COLO668 (cell line): ENCODE data around the gene CTRB2.

ENCODE experiments used
- DNase-seq: peaks from one replicate; lab custom pipeline; 2025; ENCODE audit not compliant: unreplicated experiment; lab: John Stamatoyannopoulos, UW

The CTRB2 gene

DNA sequence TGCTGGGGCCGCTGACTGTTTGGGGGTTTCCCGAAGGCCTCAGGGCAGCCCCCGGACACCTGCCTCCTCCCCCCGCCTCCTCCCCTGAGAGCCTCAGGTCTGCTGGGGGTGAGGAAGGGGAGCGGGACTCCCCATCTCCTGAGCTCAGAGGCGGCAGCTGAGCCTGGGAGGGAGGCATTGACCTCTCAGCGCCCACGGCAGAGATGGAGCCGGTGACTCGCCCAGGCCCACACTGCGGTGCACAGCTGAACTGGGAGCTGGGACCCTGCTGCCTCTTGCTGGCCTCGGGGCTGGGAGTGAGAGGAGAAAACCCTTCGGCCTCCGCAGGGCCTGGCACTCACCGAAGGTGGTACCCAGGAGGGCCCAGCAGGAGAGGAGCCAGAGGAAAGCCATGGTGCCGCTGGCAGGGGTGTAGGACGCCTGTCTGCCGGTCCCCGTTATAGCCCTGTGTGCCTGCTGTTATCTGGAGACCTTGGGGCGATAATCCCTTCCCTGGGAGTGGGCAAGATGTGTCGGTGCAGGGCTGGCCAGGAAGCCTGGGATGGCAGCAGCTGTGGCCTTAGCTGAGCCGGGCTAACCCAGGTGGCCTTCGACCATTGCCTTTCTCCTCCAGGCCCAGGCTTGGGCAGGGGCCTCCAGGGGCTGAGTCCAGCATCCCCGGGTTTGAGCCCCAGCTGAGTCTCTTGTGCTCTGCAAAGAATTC lies at the start of gene CTRB2:
Gene CTRB2, minus strand, starts transcription at position 413 of the 703 bp plus-strand sequence. Its CDS starts 20 bp downstream, at position 393.
- no peak for DNase-seq

DNA sequence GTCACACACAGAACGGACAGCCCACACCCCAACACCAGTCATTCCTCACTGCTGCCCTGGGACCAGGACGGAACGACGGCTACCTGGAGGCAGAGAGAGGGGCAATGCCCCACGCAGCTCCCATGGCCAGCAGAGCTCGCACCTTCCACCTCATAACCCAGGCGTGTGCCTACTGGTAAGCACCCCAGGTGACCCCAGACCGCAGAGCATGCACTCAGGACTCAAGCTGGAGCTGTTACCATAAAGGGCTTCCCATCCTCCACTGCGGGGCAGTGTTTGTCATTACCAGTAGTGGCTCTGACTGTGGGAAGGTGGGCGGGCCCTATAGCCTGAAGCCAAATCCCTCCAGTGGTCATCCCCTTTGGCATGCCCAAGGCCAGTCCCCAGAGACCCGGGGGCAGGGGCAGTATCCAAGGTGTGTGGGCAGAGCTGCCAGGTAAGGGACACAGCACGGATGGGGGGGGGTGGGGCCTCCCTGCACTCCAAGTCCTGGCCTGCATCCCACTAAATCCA lies 49.2 kb upstream of the CTRB2 start:
- no peak for DNase-seq

DNA sequence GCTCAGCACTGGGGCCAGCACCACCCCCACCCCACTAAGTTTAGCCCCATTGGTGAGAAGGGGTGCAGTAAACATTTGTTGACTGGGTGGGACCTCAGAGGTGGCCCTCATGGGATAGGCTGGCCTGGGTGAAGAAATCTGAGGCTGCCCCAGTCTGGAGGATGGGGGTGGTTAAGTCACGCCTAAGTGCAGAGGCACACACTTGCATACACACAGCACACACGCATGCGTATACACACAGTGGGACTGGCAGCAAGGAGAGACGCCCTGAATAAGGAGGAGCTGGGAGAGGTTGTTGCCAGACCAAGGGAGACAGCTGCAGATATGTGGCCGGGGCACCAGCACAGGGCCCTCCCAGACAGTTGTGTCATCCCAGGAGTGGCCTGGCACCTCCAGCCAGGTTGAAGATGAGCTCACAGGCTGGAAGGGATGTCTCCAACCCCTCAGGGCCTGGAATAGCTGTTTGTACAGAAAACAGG lies 47.4 kb upstream of the CTRB2 start:
- no peak for DNase-seq

DNA sequence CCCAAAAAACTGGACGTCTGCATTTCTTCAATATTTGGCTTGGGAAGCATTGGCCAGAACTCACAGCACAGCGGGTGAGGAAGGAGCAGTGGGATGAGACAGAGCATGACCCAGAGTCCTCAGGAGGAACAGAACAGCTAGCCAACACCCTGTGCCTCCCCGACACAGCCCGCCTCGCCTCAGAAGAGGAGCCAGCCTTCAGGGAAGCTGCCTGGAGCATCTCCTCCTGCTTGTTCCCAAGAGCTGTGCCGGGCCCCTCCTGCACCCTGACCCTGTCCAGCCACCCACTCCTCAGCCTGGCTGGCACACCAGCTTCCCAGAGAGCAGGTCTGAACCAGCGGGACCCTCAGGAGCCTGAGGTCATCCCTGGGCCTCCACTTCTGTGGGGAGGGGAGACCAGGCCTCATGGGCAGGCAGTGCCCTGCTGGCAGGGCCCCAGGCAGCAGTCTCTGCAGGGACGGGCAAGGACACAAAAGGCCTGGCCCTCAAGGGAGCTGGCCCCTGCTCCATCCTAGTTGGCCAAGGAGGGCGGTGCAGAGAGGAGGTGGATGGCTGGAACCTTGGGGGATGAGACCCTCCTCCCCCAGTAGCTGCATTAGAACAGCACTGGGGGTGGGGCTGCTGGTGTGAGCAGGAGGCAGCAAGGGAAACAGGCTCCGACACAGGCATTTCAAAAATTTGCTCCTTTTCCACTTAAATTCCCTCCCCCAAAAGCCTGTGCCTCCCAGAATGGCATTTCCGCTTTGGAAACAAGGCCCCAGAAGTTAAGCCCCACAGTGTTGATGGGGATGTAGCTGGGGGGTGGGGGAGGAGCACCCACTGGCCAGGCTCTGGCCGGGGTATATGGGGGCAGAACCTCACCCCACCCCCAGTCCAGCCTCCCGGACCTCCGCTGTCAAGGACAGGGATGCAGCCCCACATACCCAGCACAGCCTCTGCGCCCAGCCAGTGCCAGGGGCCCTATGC lies 46.3 kb upstream of the CTRB2 start:
- no peak for DNase-seq

DNA sequence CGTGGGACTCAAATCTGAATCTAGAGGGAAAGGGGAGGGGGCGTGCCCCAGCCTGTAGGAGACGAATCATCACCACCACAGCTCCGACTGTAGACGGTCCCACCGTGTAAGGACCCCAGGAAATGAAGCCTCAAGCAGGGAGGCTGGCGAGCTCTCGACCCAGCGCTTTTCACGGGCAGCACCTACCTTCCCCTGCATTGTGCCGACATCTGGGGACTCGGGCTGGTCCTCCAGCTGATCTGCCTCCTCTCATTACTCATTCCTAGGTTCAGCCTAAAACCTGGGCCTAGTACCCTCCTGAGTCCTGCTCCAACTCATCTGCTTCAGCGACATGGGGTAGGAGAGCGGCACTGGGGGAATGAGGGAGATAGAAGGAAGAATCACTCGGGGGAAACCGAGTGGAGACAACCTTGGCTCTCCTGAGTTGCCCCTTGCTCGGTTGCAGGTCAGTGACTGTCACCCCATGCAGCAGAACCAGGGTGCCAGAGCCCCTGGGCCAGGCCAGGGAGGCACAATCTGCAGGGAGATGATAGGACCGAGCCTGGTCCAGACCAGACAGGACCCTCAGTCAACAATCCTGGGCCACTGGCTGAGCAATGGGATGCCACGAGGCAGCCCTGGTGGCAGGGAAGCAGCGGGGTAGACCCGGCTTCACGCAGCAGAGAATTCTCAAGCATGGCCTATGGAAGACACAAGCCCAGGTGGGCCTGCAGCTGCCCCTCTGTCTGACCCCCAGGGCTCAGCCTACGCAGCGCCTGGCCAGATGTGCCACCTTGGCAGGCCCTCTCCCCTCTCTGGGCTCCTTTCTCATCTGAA lies 45.3 kb upstream of the CTRB2 start:
- DNase-seq: no peak

DNA sequence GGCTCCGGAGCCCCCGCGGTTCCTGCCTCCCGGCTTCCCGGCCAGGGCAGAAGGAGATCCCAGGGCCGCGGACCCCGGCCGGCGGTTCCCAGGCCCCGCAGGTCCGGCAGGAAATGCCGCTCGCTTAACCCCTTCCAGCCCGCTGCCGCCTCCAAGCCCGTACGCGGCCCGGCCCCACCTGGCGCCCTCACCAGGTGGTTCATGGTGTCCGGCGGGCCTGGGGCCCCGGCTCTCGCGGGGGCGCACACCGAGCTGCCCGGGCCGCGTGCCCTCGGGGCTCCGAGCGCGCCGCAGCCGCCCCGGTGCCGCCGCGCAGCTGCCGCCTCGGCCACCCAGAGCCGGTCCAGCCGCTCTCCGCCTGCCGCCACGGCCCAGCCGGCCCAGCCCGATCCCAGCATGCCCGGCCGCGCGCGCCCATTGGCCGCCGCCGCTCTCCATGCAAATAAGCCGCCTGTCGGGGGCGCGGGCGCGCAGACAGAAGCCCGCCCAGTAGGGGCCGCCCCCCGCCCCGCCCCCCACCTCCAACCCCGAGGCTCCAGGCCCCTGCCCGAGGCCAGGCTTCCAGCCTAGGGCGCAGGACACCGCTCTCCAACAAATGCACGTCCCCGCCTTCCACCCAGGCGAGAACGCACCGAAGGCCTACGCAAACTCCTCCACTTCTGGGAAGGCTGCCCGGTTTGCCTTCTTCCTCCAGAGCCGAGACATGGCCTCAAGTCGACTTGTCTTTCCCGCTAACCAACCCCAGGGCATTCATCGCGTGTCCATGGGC lies 44.5 kb upstream of the CTRB2 start, which contains the start of gene BCAR1:
Gene BCAR1, minus strand, starts transcription at position 345 of the 769 bp plus-strand sequence. Its CDS starts 142 bp downstream, at position 203.
- DNase-seq: peak; percentile 90

DNA sequence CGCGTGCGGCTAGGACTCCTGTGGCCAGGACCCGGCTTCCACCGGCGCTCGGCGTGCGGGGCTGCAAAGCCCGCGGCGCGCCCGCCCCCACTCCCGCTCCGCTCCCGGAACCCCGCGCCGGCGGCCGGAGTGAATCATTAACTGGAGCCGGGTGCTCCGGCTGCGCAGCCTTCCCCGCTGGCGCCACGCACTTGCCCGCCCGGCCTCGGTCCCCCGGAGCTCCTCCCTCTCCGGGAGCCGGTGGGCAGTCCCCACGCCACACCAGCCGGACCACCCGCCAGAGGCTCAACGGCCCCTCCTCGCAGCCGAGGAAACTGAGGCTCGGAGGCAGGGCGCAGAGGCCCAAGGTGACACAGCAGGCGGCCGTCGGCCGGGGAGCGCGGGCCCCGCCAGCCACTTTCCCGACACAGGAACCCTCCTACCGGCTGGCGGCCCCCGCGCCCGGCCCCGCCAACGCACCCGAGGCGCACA lies 43.9 kb upstream of the CTRB2 start:
- DNase-seq: peak; percentile 77

DNA sequence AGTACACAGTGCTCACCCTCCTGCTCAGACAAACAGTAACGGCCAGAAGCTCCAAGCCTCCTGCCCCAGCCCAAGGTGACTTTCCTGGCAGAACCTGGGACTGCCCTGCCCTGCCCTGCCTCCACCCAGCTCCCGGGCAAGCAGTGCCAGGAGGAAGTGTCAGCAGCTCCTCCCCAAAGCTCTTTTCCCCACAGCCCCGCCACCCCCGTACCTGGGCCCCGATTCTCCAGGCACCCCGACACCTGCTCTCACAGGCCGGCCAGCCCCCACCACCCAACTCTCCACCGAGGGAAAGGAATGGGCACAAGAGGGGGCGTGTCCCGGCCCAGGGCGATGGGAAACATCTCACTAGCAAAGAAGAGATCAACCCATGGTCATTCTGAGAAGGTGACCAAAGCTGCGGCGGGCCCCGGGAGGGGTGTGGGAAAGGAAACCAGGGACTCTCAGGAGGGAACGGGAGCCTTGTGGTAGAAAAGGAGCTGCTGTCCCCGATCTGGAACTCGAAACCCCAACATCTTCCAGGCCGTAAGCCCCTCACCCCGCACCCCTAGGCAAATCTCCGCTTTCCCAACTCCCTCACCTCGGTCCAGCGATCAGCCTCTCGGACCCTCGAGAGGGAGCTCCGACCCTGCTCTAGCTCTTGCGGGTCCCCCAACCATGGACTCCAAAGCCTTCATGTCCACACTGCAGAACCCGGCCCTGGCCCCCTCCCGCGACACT lies 43.3 kb upstream of the CTRB2 start:
- peak; percentile 24 for DNase-seq

DNA sequence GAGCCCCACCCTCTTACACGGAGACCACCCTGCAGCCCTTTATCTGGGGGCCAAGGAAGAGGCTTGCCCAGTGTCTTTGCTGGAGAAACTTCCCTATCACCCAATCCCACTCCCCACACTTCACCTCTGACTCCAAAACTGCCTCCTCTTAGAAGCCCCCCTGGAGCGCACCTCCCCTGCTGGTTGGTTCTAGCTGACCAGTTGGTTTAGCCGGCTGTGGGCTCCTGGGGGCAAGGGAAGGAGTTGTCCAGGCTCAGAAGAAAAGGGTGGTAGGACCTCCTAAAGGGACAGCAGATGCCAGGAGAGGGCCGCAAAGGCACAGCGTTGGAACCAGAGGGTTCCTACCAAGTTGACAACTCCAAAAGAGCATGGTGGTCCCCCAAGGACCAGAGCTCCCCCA lies 42.5 kb upstream of the CTRB2 start:
- DNase-seq: no peak

DNA sequence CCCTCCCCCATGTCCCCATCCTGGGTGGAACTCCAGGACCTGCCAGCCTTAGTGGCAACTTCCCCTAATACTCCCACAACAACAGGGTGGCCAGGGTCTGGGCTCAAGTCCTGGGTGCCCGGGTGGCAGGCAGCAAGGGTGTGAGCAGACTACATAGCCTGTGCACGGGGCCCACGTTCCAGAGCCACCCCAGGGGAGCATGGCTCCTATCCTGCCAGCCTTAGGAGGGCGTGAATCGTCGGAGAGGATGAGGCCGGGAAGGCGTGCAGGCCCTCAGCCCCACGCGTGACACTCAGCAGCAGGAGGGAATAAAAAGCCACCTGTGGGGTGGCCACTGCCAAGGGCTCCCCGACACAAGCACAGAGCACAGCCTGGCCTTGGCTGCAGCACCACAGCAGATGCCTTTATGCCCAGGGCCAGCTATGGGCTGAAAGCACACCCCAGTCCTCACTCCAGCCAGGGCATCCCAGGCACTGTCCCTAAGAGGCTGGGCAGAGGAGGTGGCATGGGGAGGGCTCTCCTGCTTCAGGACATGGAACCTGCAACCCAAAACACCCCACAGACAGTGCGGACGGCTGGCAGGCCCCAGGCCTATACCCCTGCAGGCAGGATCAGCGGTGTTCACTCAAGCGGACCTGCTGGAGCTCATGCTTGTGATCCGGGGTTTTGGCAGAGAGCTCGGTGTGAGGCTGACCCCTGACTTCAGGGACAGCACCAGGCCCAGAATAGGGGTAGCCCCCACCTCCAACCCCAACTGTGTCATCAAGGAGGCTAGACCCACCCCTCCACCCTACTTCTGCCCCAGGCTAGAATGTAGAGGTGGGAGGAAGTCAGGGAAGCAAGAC lies 41.8 kb upstream of the CTRB2 start:
- no peak for DNase-seq

DNA sequence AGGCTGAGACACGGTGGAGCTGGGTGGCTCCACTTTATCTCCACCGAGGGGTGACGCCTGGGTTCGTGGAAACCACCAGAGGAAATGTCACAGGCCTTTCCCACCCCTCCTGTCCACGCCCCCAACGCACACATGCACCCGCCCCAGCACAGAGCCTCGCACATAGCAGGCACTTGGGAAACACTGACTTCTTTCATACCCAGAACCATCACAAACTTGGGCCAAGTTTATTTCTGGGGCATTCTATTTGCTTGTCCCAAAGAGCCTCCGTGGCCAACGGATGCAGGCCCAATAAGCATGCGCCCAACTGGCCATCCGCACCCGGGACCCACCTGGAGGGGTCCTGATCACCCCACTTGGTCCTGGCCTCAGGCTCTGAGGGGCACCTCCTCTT lies 41.2 kb upstream of the CTRB2 start:
- no peak for DNase-seq

DNA sequence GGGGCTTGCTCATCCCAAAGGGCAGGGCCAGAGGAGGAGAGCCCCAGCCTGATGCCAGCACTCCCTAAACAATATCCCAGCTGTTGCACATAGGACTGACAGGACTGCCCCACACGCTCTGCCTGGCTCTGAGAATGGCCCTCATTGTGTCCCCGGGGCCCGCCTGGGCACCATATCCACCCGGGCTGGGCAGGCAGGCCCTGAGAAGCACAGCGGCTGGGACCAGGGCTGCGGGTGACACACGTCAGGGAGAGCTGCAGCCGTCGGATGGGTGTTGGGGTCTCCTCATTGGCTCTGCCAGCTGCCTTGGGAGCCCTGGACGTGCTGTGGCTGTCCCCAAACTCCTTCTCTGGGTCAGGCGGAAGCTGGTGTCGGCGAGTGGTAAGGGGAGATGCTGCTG lies 40.3 kb upstream of the CTRB2 start:
- no peak for DNase-seq

DNA sequence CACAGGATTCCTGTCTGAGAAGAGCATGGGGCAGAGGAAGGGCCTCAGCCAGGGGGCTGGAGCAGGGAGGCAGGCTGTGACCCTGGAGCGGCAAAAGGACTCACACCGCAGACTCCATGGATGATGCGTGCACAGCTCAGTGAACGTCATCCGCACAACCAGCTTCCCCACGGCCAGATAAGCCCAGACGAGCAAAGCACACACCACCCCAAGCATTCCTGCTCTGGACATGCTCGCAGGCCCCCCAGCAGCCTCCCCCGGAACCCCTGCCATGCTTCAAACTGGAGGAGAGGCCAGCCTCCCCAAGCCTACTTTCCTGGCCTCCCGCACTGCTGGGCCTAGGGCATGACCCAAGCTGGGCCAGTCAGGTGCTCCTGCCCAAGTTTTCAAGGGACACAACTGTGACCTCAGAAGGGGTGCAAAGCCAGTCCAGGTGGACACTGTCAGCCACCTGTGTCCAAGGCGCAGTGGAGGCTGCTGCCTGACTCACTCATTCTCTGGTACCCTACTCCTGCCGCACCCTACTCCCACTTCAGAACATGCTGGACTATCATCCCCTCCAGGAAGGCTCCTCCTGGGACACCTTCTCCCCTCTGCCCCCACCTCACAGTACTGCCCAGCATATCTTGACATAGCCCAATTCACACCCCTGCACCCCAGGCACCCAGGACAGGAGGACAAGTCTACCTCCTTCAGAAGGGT lies 39.7 kb upstream of the CTRB2 start:
- no peak for DNase-seq

DNA sequence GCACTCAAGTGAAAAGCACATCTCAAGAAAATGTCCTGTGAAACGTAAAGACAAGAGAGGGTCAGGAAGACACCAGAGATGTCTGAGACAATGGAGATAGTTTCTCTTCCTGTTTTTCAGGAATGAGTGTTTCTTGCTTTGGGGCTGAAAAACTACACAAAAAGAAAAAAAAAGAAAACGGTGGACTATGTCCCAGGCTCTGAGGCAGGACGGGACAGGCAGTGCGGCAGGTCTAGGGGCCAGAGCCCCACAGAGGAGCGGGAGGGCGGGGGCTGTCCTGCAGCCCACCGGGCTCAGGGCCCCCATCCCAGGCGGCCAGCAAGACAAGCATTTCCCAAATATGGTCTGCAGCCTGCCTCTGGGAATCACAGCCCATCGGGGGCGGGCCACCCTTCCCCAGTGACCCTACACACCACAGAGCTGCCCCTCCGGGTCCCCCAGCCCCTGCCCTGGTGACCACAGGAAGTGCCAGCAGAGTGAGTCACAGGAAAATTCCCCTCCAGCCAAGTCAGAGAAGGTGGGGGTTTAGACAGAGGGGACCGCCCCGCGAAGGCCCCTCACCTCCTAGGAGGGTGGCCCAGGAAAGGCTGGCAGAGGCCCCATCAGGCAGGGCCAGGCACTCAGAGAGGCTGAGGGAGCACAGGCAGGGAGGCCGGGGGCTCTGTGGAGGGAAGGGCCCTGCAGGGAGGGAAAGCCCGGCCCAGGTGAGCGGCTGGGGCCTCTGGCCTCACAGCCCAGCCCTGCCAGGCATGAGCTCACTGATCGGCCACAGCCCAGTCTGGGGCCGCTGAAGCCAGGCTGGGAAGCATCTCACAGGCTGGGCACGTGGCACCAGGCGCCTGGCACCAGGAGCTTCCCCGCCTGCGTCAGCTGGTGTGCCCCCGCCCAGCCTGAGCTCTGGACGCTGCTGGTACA lies 38.1 kb upstream of the CTRB2 start:
- DNase-seq: peak; percentile 11

DNA sequence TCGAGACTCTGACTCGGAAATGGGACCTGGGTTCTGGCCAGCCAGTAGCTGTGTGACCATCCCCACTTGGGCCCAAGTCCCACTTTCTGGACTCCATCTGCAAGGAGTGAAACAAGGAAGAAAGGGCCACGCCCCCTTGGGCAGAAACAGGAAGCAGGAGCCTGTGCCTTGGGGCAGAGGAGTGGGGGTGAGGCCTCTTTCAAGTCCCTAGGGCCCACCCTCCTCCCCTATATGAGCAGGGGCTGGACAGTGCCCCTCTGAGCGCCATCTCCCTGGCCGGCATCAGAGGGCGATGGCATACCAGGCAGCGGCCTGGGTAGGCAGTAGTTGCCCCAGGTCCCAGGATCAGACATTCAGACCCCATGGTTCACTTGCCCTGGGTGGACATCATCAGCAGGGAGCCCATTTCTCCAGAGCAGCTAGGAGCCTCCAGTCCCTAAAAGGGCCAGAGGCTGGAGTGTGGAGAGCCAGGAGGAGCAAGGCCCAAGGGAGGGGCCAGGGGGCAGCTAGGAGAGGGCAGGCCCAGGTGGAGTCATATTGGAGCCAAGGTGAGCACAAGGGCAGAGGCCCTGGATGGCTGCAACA lies 37.4 kb upstream of the CTRB2 start:
- no peak for DNase-seq

DNA sequence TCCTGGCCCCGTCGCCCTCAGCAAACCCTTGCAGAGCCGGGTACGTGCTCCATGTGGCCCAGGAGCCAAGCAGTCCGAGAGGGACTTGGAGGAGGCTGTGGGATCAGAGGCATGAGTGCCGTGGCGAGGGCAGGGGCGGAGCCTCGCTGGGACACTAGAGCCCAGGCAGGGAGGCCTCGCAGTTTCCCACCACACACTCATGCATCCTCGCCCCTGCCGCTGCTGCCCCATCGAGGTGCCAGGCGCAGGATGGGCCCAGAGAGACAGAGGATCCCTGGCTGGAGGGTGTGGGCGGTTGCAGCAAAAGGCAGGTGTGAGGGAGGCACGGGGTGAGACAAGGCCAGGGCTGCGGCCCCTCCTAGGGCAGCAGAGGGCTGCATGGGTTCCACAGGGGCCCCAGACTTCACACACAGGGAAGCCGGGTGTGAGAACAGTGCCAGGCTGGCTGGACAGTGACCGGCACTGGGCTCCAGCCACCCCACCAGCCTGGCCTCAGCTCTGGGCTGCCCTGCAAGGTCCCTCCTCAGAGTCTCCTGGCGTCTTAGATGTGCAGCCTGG lies 36.8 kb upstream of the CTRB2 start:
- DNase-seq: no peak
